Hematopoietic multipotent progenitor cell treated with erythropoietin and hydrocortisone succinate and interleukin-3 and kit ligand, for 8 days (in vitro differentiated cells): Measurements from ENCODE around the gene TFF2.

Experiments used
- DNase-seq: peaks from one replicate; pipeline ENCODE4 v3.0.0-alpha.2; 2015

TFF2 gene, protein sequence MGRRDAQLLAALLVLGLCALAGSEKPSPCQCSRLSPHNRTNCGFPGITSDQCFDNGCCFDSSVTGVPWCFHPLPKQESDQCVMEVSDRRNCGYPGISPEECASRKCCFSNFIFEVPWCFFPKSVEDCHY

DNA sequence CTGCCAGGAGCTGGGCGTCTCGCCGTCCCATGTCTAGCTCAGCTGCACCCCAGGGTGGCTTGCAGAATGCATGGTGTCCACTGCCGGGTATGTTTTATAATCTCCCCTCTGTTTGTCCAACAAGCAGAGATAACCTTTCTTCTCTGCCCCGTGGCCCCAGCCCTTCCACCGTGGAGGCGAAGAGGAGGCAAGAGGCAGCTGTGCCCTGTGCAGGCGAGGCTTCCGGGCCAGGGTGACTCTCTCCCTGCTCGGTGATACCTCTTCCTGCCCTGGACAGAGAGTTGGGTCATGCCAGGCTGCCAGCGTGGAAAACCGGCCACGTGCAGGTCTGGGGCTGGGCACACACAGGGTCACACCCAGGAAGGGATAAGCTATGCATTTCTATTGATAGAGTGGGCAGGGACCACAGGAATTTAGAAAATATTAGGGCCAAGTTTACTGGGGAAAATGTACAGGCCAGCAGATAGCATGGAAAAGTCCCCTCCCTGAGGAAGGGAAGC is at the start of gene TFF2:
Gene TFF2, minus strand, starts transcription at position 68 of the 500 bp plus-strand sequence. Its CDS starts 37 bp downstream, at position 31.
- no peak for DNase-seq

DNA sequence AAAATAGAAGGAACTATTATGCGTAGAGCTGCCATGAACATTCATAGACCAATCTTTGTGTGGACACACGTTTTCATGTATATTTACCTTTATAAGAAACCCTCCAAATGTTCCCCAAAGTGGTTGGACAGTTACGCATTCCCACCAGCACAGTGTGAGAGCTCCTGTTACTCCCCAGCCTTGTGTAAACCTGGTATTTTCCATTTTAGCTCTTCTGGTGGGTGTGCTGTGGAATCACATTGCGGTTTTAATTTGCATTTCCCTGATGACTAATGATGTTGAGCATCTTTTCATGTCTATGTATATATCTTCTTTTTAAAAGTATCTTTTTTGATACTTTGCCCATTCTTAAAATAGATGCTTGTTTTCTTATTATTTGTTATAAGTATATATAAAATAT is 49.7 kb upstream of the TFF2 start:
- DNase-seq, result no peak

DNA sequence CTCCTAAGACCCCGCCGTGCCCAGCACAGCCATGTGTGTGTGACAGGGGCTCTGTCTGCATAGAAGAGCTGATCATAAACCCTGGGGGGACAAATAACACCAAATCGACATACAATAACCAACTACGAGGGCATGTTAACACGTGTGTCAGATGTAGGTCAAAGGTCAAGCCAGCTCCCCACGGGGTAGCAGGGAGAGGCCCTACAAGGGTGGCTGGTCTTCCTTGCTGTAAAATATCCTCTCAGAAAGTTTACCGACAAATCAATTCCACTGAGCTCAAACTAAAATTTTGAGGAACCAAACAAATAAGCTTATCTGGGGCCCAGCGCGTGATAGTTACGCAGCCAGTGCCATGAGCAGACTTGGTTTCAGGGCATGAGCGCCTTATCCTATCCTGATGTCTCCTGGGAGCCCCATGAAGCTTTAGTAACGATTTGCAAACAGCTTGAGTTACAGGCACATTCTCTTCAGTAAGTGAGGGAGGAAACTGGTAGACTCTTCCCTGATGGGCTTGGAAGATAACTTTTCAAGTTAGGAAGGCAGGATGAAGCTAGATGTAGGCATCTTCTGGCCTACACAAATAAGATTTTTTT is 47.7 kb upstream of the TFF2 start:
- DNase-seq, result no peak

DNA sequence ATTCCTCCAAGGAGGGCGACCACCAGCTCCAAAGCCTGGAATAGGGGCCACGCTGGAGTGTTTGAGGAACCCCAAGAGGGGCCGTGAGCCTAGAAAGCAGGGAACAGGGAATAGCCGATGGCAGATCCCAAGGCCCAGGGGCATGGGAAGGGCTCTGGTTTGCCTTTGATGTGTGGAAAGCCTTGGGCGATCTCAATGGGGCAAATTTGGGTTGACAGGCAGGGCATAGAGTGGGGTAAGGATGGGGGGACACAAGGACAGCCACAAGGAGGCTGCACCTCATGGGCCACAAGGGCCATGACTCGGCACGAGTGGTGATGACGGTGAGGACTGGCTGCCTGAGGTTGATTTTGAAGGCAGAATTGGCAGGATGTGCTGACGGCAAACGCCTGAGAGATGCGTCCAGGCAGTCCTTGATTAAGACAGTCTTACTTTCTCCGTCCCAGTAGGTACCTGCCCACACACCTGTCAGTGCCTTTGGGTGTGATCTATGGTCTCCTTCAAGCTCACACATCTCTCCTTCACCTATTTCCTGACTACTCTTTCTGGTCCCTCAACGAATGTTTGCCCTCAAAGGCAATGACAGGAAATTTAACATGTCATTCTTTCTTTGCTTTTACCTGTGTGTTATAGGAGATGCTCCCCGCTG is 47.1 kb upstream of the TFF2 start:
- no peak for DNase-seq

DNA sequence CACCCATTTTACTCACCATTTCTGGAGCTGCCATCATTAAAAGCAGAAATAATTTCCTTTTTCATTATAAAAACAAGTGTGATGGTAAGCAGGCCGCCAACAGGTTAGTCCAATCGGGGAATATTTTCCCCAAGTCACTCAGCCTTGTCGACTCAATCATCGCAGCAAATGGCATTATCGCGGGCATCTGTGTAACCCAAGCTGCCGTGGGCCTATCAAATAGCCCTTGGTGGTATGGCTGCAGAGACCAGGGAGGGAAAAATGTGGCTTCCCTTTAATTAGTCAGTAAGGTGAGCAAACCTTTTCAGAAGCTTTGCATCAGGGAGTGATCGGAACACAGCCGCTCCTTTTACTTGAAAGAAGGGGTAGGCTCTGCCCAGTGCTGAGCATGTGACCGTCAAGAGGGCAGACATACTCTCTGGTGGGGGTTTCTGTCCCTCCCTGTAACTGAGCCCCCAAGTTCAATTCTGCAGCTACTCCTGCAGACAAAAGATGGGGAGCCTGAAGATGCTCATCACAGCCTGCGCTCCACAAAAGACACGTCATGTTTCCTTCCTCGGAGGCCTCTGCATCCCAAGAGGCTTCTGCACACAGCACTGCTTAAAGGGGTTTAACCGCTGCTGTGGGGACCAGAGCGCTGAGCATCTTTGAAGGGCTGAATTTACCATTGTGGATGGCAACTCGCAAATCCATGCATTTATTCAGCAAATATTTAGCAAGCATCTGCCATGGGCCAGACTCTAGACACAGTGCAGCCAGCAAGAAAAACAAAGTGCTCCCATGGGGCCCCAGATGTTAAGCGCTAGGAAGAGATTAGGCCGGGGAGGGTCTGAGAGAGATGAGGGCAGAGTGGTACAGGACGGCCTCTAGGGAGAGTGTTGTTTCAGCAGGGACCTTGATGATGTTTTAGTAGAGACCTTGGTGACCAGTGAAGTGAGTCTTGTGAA is 46.3 kb upstream of the TFF2 start:
- DNase-seq, result no peak

DNA sequence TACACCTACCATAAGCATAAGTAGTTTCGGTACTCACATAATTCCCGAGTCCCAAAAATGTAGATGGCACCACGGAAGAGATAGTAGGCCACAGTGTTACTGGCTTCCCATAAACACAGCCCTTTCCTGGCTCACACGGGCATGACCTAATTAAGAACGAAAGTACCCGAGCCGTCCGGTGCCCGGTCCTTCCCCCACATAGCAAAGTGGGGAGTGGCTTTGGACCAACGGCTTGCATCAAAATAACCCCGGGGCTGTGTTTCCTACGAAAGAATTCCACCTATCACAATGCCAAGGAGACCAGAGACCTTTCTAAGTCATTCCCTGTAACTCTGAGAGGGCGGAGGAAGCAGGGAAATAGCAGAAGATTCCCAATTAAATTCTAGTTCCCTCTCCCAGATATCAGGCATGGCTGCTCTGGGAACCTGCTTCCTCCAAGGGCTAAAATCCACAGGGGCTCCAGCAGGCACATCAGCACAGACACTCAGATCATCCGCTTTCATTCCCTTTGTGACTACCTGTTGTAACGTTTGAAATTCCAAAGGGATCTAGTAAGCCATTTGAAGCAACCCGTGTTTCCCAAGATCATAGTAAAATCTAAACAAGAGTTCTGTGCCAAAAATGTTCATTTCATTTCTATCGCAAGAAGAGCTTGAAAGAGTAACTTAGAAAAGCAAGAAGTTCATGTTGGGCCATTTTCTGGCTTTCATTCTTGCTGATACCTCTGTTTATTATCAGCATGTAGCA is 45.3 kb upstream of the TFF2 start, which contains the start of gene TMPRSS3:
Gene TMPRSS3, minus strand, starts transcription at position 148 of the 747 bp plus-strand sequence. CDS start 635 bp downstream, outside the sequence.
- no peak for DNase-seq

DNA sequence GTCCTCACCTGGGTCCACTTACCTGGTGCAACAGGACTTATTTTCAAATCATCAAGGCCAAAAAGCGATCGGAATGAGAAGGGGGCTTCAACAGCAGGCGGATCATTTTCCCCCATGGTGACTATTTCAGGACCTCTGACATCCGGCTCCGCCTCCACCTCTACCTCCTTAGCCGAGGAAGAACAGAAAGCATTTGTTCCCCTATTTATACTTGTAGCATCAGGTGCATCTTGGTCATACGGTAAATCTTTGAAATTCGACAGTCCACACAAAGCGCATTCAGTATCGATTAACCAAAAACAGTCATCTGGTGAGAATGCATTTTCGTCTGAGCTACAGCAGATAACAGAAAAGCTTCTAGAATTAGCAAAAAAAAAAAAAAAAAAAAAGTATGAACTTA is 44.5 kb upstream of the TFF2 start:
- DNase-seq, result no peak

DNA sequence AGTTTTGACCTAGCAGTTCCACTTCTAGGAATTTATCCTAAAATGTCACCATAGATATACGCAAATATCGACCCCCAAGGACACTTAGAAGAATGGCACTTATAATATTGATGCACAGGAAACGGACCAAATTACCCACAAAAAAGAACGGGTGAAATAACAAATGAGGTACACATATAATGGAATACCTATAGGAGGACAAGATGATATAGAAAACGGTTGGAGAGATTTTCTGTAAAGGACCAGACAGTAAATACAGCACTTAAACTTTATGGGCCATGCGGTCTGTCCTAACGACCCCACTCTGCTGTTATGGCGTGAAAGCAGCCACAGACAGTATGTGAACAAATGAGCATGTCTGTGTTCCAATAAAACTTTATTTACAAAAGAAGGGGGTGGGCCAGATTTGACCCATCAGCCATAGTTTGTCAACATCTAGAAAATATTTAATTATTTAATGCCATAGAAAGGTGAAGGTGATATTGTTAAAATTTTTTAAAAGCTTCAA is 42.7 kb upstream of the TFF2 start:
- no peak for DNase-seq

DNA sequence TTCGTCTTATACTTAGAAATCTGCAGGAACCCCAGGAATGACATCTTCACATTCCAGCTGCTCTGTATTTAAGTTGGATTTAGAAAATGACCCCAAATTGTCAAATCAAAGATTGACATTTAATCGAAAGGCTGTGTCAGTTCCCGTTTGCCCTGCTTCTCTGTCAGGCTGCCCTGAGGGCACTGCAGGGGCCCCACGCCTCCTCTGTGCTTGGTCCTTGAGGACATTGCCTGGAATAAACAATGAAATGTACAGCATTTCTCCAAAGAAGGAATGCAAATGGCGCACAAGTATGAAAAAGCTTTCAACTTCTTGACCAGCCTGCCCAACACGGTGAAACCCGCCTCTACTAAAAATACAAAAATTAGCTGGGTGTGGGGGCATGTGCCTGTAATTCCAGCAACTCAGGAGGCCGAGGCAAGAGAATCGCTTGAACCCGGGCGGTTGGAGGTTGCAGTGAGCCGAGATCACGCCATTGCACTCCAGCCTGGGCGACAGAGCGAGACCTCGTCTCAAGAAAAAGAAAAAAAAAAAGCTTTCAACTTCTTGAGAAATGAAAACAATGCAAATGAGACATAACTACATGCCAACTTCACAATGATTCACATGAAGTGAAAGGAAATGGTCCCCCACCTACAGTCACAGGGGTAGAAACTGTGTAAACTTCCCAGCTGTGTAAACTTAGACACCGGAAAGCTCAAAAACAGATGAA is 42.1 kb upstream of the TFF2 start:
- DNase-seq, result no peak

DNA sequence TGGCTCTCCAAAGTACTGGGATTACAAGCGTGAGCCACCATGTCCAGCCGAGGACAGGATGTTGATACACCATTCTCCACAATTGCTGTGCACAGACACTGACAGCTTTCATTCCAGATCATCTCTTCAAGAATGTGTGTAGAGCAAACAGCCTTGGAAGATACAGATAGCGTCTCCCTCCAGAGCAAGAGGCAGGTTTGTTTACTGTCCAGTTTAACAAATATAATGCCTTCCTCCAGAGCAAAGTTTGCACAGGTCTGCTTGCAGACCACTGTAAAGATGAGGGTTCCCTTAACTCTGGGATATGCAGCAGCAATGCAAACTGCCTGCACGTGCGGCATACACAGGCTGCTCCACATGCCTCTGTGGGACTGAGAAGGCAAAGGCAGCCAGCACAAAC is 40.5 kb upstream of the TFF2 start:
- no peak for DNase-seq

DNA sequence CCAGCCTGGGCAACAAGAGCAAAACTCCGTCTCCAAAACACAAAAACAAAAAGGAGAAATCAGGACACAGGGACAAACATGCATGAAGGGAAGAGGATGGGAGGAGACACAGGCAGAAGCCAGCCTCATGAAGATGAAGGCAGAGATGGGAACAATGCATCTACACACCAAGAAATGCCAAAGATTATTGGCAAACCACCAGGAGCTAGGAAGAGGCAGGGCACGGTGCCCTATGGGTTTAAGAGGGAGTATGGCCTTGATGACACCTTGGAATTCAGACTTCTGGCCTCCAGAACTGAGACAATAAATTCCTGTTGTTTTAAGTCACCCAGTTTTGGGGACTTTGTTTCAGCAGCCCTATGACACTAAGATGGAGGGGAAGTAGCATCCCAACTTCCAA is 39.9 kb upstream of the TFF2 start:
- DNase-seq, result no peak

DNA sequence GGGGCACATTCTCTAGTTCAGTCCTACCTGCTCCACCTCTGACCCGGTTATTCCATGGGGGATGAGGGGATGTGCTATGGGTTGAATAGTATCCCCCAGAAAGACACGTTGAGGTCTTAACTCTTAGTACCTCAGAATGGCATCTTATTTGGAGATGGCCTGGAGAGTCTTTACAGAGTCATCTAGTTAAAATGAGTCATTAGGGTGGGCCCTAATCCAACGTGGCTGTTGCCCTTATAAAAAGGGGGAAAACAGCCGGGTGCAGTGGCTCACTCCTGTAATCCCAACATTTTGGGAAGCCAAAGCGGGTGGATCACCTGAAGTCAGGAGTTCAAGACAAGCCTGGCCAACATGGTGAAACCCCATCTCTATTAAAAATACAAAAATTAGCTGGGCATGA is 39.4 kb upstream of the TFF2 start:
- DNase-seq, result no peak

DNA sequence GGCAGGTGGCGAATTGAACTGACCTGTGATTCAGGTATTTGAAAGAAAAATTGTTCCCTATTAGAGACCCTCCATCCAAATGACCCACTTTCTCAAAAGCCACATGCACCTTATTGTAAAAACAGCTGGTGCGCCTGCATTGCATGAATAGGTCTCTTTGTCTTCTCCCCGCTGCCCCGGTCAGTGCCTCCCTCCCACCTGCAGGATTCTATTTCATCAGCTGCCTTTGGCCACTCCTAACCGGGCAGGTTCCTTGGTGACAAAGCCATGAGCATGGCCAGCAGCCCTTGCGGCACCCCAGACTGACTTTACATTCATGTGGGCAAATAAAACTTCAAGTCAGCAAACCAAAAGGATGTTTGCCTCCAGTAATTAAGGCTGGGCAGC is 38.6 kb upstream of the TFF2 start:
- no peak for DNase-seq

DNA sequence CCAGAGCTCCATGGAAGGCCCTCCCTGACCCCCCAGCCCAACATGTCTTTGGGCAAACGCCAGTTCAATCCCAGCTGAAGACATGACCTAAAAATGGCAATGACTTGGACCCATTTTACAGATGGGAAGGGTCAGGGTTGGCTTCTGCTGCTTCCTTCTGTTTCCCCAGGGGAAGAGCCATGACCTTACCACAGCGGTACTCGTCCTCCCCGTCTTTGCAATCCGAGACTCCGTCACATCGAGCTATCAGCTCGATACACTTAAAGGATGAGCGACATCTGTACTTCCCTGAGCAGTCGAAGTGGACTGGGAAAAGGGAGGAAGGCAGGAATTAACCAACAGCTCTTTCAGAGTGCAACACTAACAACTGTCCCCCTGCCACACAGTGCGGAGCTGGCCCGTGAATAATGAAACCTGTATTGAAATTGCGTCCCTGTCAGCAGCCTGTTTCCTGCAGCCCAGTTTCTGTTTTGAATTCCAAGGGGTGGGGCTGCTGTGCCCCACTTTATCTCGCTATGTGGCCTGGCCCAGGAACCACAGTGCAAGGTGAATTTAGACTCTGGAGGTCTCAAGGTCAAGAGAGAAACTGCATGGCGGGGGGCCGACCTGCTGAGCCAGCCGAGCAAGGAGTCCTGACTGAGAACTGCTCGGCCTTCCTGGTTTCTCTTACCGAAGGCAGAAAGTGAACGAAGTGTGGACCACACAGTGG is 38.1 kb upstream of the TFF2 start:
- peak; percentile 31 for DNase-seq

DNA sequence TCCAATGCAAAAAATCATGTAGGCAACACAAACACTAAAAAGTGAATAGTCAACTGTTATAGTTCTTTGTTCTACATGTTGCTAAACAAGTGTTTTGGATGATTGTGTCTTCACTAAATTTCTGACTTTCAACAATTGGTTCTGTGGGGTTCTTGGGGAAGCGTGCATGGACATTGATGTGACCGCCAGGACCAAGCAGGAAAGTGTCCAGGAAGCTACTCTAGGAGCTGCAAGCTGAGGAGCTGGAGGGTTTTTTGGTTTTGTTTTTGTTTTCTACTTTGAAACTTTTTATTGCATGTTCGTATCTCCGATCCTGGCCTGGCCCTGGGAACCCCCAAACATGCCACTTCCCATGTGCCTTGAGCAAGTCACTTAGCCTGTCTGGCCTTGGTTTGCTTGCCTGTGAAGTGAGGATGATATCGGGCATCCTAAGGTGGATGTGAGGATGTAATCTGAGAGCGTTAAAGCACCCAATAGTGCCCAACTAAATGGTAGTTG is 37.1 kb upstream of the TFF2 start:
- no peak for DNase-seq

DNA sequence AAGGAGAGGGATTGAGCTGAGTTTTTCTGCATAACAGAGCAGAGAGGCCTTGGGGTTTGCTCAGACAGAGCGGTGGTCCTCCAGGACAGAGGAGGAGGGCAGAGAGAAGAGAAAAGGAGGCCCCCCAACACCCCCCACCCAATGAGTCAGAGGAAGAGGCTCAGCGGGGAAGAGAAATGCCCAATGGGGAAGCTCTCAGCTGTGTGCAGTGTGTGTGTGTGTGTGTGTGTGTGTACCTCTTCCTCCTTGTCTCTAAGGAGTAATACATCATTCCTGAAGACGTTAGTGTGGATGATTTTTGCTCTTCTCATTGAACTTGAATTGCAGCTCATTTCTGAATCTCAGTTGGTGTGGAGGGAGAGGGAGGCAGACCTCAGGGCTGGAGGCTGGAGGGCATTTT is 36.4 kb upstream of the TFF2 start:
- DNase-seq, result no peak

DNA sequence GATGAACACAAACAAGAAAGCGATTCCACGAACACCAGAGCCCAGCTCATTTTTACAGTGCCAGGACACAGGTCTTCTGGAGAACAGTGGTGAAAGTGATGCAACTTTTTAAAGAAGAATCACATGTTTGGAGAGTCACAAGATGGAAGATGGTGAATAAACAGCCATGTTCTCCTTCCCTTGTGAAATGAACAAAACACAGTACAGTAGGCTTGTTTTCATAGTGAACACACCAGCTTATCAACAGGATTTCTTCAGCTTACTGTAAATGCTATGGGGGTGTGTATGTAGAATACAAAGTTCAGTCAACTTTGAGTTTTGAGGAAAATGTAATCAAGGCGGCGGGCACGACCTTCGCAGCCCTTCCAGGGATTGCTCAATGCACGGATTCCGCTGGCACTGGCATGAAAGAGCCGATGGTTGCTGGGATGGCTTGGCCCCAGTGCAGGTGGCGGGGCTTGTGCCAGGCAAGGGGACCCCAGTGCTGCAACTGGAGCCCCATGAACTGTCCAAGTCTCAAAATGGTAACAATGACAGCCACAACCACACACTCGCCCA is 35.3 kb upstream of the TFF2 start:
- DNase-seq, result no peak

DNA sequence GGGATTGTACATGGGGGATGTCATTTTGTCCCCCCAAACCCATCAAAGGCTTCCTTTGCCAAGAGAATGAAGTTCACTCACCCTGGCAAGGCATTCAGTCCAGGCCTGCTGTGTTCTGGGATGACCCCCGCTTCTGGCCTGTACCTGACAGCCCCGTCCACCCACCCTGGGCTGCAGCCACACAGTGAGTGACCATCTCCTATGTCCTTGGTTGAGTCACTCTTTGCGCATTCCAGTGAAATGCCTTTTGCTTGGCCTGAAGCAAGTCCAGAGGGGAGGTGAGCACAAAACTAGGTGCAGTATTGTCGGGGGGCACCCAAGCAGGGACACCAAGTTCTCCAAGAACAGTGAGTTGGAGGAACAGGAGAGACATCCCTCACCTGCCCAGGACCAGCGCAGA is 34.8 kb upstream of the TFF2 start:
- DNase-seq, result no peak

DNA sequence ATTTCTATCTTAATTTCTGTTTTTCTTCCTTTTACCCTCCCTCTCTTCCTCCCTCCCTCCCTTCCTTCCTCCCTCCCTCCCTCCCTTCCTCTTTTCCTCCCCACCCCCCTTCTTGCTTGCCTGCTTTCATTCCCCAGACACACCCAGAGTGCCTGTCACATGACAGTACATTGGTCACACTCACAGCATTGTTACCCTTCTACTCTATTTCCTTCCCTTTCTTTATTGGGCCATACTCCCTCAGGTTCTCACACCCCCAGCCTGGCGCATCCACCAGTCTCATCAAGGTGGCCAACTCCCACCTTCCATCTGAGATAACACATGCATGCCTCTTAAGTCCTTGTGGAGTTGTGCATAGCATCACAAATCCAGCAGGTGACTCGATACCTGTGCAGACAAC is 34.2 kb upstream of the TFF2 start:
- peak; percentile 21 for DNase-seq

DNA sequence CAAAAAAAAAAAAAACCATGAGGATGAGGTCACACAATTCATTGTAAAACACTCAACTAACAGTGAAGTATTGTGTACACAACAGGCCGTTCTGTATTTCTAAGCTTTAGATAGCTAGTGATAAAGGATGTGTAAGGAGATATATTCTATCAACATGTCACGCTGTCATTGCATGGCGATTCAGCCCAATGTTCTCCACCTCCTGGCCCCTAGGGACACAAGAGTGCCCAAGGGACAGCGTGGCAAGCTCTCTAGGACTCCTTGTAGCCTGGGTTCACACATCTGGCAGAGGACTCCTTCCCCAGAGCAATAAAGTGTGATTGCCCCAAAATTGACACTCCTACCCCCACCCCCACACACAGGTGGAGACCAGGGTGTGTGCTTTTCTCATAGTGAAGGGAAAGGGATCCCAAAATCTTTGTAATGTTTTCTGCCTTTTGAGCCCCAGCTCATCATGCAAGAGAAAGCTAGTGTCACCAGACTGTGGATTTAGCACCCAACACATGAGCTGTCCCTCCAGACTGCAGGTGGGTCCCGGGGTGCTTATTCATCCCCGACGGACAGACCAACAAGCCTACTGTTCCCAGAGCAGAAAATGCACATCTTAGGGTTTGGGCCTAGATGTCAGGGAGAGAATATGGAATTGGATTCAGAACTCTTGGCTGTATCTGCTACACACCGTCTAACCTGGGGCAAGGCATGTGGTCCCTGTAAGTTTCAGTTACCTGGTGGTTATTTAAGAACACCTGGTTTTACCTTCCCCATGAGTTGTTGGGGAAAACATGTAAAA is 33.6 kb upstream of the TFF2 start:
- no peak for DNase-seq
